Fibroblast of pulmonary artery (primary cell): ENCODE results near the gene POMT2.
A peak's percentile ranks its signal among the peaks of the same experiment; 100 is the strongest.

ENCODE experiments used
- DNase-seq: peaks from one replicate; pipeline ENCODE4 v3.0.0-alpha.2; 2010; ENCODE audit warnings: low read depth
- H3K4me3 ChIP-seq: replicated peaks from 2 replicates; pipeline ENCODE4 v1.5.1; 2011; ENCODE audit warnings: low read depth, mild to moderate bottlenecking, control low read depth, low read length, moderate library complexity
- CTCF ChIP-seq: IDR thresholded peaks from 2 replicates; pipeline ENCODE4 v1.5.1; 2011; ENCODE audit warnings: mild to moderate bottlenecking, control low read depth, low read length, inconsistent platforms; ENCODE audit errors: missing control alignments

The POMT2 gene

GRCh38 chr14:77325746-77326094, 5.0 kb upstream of the POMT2 start:
- no peak for DNase-seq
- TF ChIP-seq CTCF: no peak
- no peak overlapping the region for H3K4me3 ChIP-seq

GRCh38 chr14:77324816-77325745, 4.4 kb upstream of the POMT2 start:
- H3K4me3 ChIP-seq: no peak overlapping the region
- DNase-seq: no peak
- no peak for TF ChIP-seq CTCF

- no peak for TF ChIP-seq CTCF
- no peak for DNase-seq
- H3K4me3 ChIP-seq: no peak overlapping the region
Observed at GRCh38 chr14:77324289-77324688, 3.6 kb upstream of the POMT2 start.

- no peak for TF ChIP-seq CTCF
- H3K4me3 ChIP-seq: no peak overlapping the region
- DNase-seq: no peak
Observed at GRCh38 chr14:77323571-77323970, 2.9 kb upstream of the POMT2 start.

GRCh38 chr14:77322951-77323350, 2.3 kb upstream of the POMT2 start:
- TF ChIP-seq CTCF: no peak
- DNase-seq: no peak
- no peak overlapping the region for H3K4me3 ChIP-seq

GRCh38 chr14:77322250-77322902, 1.7 kb upstream of the POMT2 start:
- DNase-seq: no peak
- H3K4me3 ChIP-seq: peak overlapping the region; percentile 87
- TF ChIP-seq CTCF: no peak
